ENCODE data around the gene STXBP5L.

The STXBP5L gene

GRCh38 chr3:120983321-120983665, 75.3 kb downstream of the STXBP5L start:
- H3K27ac ChIP-seq, result no peak overlapping the region
- no peaks in the 10 kb centered on the region for H3K36me3 ChIP-seq
- H3K27me3 ChIP-seq (ENCODE audit: insufficient read depth, low read depth, severe bottlenecking), result no peaks in the 10 kb centered on the region
- TF ChIP-seq CTCF (IDR thresholded peaks at IDR 0.05; ENCODE audit: low read depth, low read length), result no peak
- H3K4me3 ChIP-seq (ENCODE audit: low read depth, low read length), result no peak overlapping the region
- DNase-seq, result no peak
- peaks cover 4% of the 10 kb centered on the region for H3K9me3 ChIP-seq (ENCODE audit: severe bottlenecking)

- no peak for DNase-seq
- Histone ChIP-seq H3K4me3 (ENCODE audit: low read depth, low read length) (no peak overlapping the region), H3K36me3 (no peaks in the 10 kb centered on the region), H3K27ac (no peak overlapping the region), H3K9me3 (ENCODE audit: severe bottlenecking) (peaks cover under 1% of the 10 kb centered on the region), H3K27me3 (ENCODE audit: insufficient read depth, low read depth, severe bottlenecking) (no peaks in the 10 kb centered on the region)
- TF ChIP-seq CTCF (IDR thresholded peaks at IDR 0.05; ENCODE audit: low read depth, low read length), result no peak
These were observed 75.8 kb downstream of the STXBP5L start for GRCh38 chr3:120983841-120984240.

GRCh38 chr3:120985242-120985641, 77.2 kb downstream of the STXBP5L start:
- no peak for TF ChIP-seq CTCF (IDR thresholded peaks at IDR 0.05; ENCODE audit: low read depth, low read length)
- H3K27ac ChIP-seq, result no peak overlapping the region
- H3K4me3 ChIP-seq (ENCODE audit: low read depth, low read length), result no peak overlapping the region
- DNase-seq, result no peak
- no peaks in the 10 kb centered on the region for H3K36me3 ChIP-seq
- H3K27me3 ChIP-seq (ENCODE audit: insufficient read depth, low read depth, severe bottlenecking), result no peaks in the 10 kb centered on the region
- no peaks in the 10 kb centered on the region for H3K9me3 ChIP-seq (ENCODE audit: severe bottlenecking)

GRCh38 chr3:120988994-120989393, 81.0 kb downstream of the STXBP5L start:
- H3K27me3 ChIP-seq (ENCODE audit: insufficient read depth, low read depth, severe bottlenecking), result no peaks in the 10 kb centered on the region
- H3K9me3 ChIP-seq (ENCODE audit: severe bottlenecking), result no peaks in the 10 kb centered on the region
- no peak overlapping the region for H3K27ac ChIP-seq
- H3K4me3 ChIP-seq (ENCODE audit: low read depth, low read length), result no peak overlapping the region
- no peak for TF ChIP-seq CTCF (IDR thresholded peaks at IDR 0.05; ENCODE audit: low read depth, low read length)
- DNase-seq, result no peak
- H3K36me3 ChIP-seq, result no peaks in the 10 kb centered on the region

- Histone ChIP-seq H3K36me3 (no peaks in the 10 kb centered on the region; the same call in 1 of the 2 replicates), H3K4me3 (ENCODE audit: low read depth, low read length) (no peak overlapping the region), H3K27ac (no peak overlapping the region), H3K9me3 (ENCODE audit: severe bottlenecking) (no peaks in the 10 kb centered on the region), H3K27me3 (ENCODE audit: insufficient read depth, low read depth, severe bottlenecking) (no peaks in the 10 kb centered on the region)
- TF ChIP-seq CTCF (IDR thresholded peaks at IDR 0.05; ENCODE audit: low read depth, low read length), result no peak
- no peak for DNase-seq
These were observed 110.9 kb downstream of the STXBP5L start for GRCh38 chr3:121018917-121019321.

GRCh38 chr3:121063628-121064027, 155.6 kb downstream of the STXBP5L start:
- Histone ChIP-seq H3K36me3 (no peaks in the 10 kb centered on the region), H3K4me3 (ENCODE audit: low read depth, low read length) (no peak overlapping the region), H3K27ac (no peak overlapping the region), H3K9me3 (ENCODE audit: severe bottlenecking) (no peaks in the 10 kb centered on the region), H3K27me3 (ENCODE audit: insufficient read depth, low read depth, severe bottlenecking) (no peaks in the 10 kb centered on the region)
- TF ChIP-seq CTCF (IDR thresholded peaks at IDR 0.05; ENCODE audit: low read depth, low read length), result no peak
- DNase-seq, result no peak
